ENCODE measurements around the gene VRK1.

GRCh38 chr14:96790186-96790585, 7.0 kb upstream of the VRK1 start:
- no peak for TF ChIP-seq CTCF (conservative IDR thresholded peaks at IDR 0.05; ENCODE audit: low read depth, low read length)
- TF ChIP-seq EZH2 (IDR thresholded peaks at IDR 0.05; ENCODE audit: borderline replicate concordance, low read depth, low read length, poor library complexity, severe bottlenecking) = no peak

All from A673 (cell line).